ENCODE data around the gene GRK2. TPM values are rescaled to one million over a fixed set of nuclear protein-coding genes. Genes with fewer than 3 reads are reported as not detected.
A peak's percentile ranks its signal among the peaks of the same experiment; 100 is the strongest.

Gene GRK2
- total and polyA plus RNA-seq, 9 of the 15 experiments (the other 6 are each of a cell fraction or from before 2014, with no cell fraction given) = 0.24 to 95.8 (median 56.5) TPM

DNA sequence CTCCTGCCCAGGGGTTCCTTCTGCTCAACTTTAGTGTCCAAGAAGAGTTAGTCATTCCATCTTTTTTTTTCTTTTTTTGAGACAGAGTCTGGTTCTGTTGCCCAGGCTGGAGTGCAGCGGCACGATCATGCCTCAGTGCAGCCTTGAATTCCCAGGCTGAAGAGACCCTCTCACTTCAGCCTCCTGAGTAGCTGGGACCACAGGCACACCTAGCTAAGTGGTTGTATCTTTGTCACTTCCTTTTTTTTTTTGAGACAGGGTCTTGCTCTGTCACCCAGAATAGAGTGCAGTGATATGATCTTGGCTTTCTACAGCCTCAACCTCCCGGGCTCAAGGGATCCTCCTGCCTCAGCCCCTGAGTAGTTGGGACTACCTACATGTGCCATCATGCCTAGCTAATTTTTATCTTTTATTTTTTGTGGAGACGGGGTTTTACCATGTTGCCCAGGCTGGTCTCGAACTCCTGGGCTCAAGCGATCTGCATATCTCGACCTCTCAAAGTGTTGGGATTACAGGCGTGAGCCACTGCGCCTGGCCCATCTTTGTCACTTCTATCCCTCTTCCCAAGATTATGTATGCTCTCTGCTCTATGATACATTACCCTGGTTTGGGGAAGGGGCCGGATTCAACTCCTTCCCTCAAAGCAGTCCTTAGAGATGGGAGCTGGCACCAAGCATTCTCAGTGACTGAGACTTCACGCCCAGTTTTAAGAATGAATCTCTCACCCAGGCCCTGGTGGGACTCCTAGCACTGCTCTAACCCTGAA lies 47.0 kb downstream of the GRK2 start (continued):
- TF ChIP-seq ZHX1 (conservative IDR thresholded peaks at IDR 0.05; ENCODE audit: low read length) (no peak), SPI1 (IDR thresholded peaks at IDR 0.05; ENCODE audit: borderline replicate concordance, low read depth, low read length) (peak; percentile 91), TCF3 (CRISPR knock-in tag; IDR thresholded peaks at IDR 0.05) (no peak), ZFPM2 (CRISPR knock-in tag; IDR thresholded peaks at IDR 0.05) (no peak), TRIM28 (IDR thresholded peaks at IDR 0.05) (no peak), MYBL2 (IDR thresholded peaks at IDR 0.05; ENCODE audit: low read depth) (no peak), MYBL2 (CRISPR knock-in tag; IDR thresholded peaks at IDR 0.05; ENCODE audit: borderline replicate concordance) (no peak), PCBP1 (IDR thresholded peaks at IDR 0.05; ENCODE audit: low read depth, low read length, poor library complexity, severe bottlenecking) (no peak), ZNF507 (tag; conservative IDR thresholded peaks at IDR 0.05) (no peak), MXI1 (IDR thresholded peaks at IDR 0.05; ENCODE audit: low read depth, low read length) (no peak), ELK1 (CRISPR knock-in tag; IDR thresholded peaks at IDR 0.05) (no peak)

Data from K562 (cell line).